Vagina (tissue), 2 donors: Measurements from ENCODE around the gene STK11.

Source experiments
- CTCF ChIP-seq, 3 experiments: fragments of 450-650 bp in 2 of 3; fragments of 200-600 bp in 1 of 3; sonication (generic) in 1 of 3; IDR thresholded peaks; one replicate each; pipeline ENCODE4 v1.5.1; 2017 to 2019; ENCODE audit warnings: antibody characterized with exemption in 3 of 3, mild to moderate bottlenecking in 2 of 3, moderate library complexity in 2 of 3
- POLR2AphosphoS5 ChIP-seq, 2 donors: sonication (generic); formaldehyde crosslinking; IDR thresholded peaks; one replicate each; pipeline ENCODE4 v1.9.0; 2017; ENCODE audit warnings: antibody characterized with exemption in 2 of 2, mild to moderate bottlenecking in 2 of 2, low read depth in 1 of 2; ENCODE audit not compliant: insufficient read depth in 1 of 2

GRCh38 chr19:1167687-1168571, 37.6 kb upstream of the STK11 start:
- no peak for TF ChIP-seq POLR2AphosphoS5 (IDR thresholded peaks at IDR 0.05; ENCODE audit: insufficient read depth in 1 of 2, low read depth in 1 of 2)
- TF ChIP-seq CTCF (IDR thresholded peaks at IDR 0.05) = no peak
